K562 (cell line): ENCODE measurements around the gene TMC6. TPM values are rescaled to one million over a fixed set of nuclear protein-coding genes. Genes with fewer than 3 reads are reported as not detected.
"Not testable (repeated sequence)": the region's sequence is repeated elsewhere in the genome, so short reads cannot be mapped to it uniquely, and the experiment has no call there.

Experiments used
- ATAC-seq: fragments of 200-7000 bp; cut with Tn5 transposase; 3 replicates; pipeline ENCODE4 v1.9.1; 2020; ENCODE audit warnings: moderate library complexity
- BruUV-seq: library from RNA; stranded (reverse); fragments of 400-500 nt; replicated peaks from 2 replicates; lab custom pipeline; 2021; lab: Mats Ljungman, UMichigan
- CTCF ChIA-PET: fragments of 300-600 bp; formaldehyde crosslinking; extraction: SDS; loops from one replicate; lab custom pipeline; 2021; ENCODE audit warnings: low intra/inter-chr PET ratio; lab: Yijun Ruan, JAX
- POLR2A ChIA-PET: fragments of 300-600, 350-650 bp; sonication (Branson Sonifier 250); formaldehyde crosslinking; extraction: SDS; loops from one replicate; lab custom pipeline; 2021; ENCODE audit warnings: antibody characterized with exemption, inconsistent platforms; lab: Yijun Ruan, JAX
- DNase-seq, 4 experiments: peaks; one replicate each; pipeline versions ENCODE4 v3.0.0 to v3.0.0-alpha.2; 2011 to 2018; ENCODE audit warnings: low spot score in 3 of 4, mixed read lengths in 3 of 4; ENCODE audit errors: extremely low read depth in 1 of 4
- FAIRE-seq: peaks from 2 replicates; lab custom pipeline; 2011; peaks lifted over from hg19 to GRCh38; lab: Jason Lieb, UNC
- H2AFZ ChIP-seq: 2 replicates; pipeline ENCODE4 v1.6.0; 2011; ENCODE audit warnings: low read depth, low read length, control low read depth, inconsistent platforms
- H3K27ac ChIP-seq: fragments of 200-600 bp; 3 replicates; pipeline ENCODE4 v1.8.0; 2011; ENCODE audit warnings: low read depth, mild to moderate bottlenecking, control low read depth, inconsistent platforms, low read length, moderate library complexity, mixed read lengths; ENCODE audit errors: extremely low read depth
- H3K27me3 ChIP-seq, 2 experiments: fragments of 300-600 bp in 1 of 2; 2 replicates in 1 of 2; 3 replicates in 1 of 2; pipeline versions ENCODE4 v1.6.0 to v1.8.0; 2011; ENCODE audit warnings: inconsistent platforms in 2 of 2, low read length in 2 of 2, mild to moderate bottlenecking in 1 of 2, mixed read lengths in 1 of 2, moderate library complexity in 1 of 2; ENCODE audit not compliant: control insufficient read depth in 2 of 2, insufficient read depth in 2 of 2
- H3K36me3 ChIP-seq: fragments of 300-600 bp; 3 replicates; pipeline ENCODE4 v1.8.0; 2011; ENCODE audit warnings: mild to moderate bottlenecking, low read length, inconsistent platforms; ENCODE audit not compliant: control insufficient read depth, insufficient read depth
- H3K4me1 ChIP-seq, 2 experiments: fragments of 200-600 bp in 1 of 2; replicated peaks in 1 of 2; 2 replicates in 1 of 2; 3 replicates in 1 of 2; pipeline versions ENCODE4 v1.5.1 to v1.8.0; 2011; ENCODE audit warnings: inconsistent platforms in 2 of 2, low read length in 2 of 2, mild to moderate bottlenecking in 1 of 2, mixed read lengths in 1 of 2, moderate library complexity in 1 of 2; ENCODE audit not compliant: control insufficient read depth in 2 of 2, insufficient read depth in 2 of 2
- H3K4me2 ChIP-seq: 2 replicates; pipeline ENCODE4 v1.6.1; 2011; ENCODE audit warnings: low read length, control low read depth, inconsistent platforms, mixed read lengths; ENCODE audit not compliant: insufficient read depth
- H3K4me3 ChIP-seq: fragments of 200-600 bp; sonication (generic), shearing (Covaris generic); 2 replicates; pipeline ENCODE4 v1.5.1; 2016; ENCODE audit warnings: control low read depth, inconsistent platforms
- H3K79me2 ChIP-seq: fragments of 200-600 bp; 3 replicates; pipeline ENCODE4 v1.8.0; 2011; ENCODE audit warnings: low read length, inconsistent platforms; ENCODE audit not compliant: control insufficient read depth, insufficient read depth
- H3K9ac ChIP-seq, 2 experiments: 2 replicates each; pipeline versions ENCODE4 v1.6.0 to v1.6.1; 2011; ENCODE audit warnings: low read depth in 2 of 2, low read length in 2 of 2, control low read depth in 1 of 2, inconsistent platforms in 1 of 2, mild to moderate bottlenecking in 1 of 2, mixed read lengths in 1 of 2; ENCODE audit not compliant: insufficient read depth in 1 of 2
- H3K9me1 ChIP-seq: one replicate; pipeline ENCODE4 v1.6.0; 2011; ENCODE audit warnings: inconsistent platforms, mild to moderate bottlenecking, low read length, moderate library complexity; ENCODE audit not compliant: control insufficient read depth, insufficient read depth
- H3K9me3 ChIP-seq: replicated peaks from 2 replicates; pipeline ENCODE4 v1.5.1; 2011; ENCODE audit warnings: low read depth, low read length, inconsistent platforms; ENCODE audit not compliant: control insufficient read depth, insufficient read depth
- H4K20me1 ChIP-seq: replicated peaks from 2 replicates; pipeline ENCODE4 v1.6.1; 2011; ENCODE audit warnings: low read length, inconsistent platforms, mixed read lengths; ENCODE audit not compliant: control insufficient read depth, insufficient read depth
- ATF1 ChIP-seq, 2 experiments: fragments of 450-650 bp in 1 of 2; IDR thresholded peaks; 2 replicates each; pipeline ENCODE4 v1.6.1; 2016; ENCODE audit warnings: missing compliant biosample characterization in 1 of 2, missing genetic modification characterization in 1 of 2
- CBFB ChIP-seq: sonication (generic); formaldehyde crosslinking; IDR thresholded peaks from 2 replicates; pipeline ENCODE4 v1.4.0; 2020; ENCODE audit warnings: mild to moderate bottlenecking, missing genetic modification reagents
- CC2D1A ChIP-seq: fragments of 450-650 bp; IDR thresholded peaks from 2 replicates; pipeline ENCODE4 v1.6.1; 2017; ENCODE audit warnings: mild to moderate bottlenecking
- EP400 ChIP-seq: fragments of 450-650 bp; IDR thresholded peaks from 2 replicates; pipeline ENCODE4 v1.6.1; 2017; ENCODE audit warnings: antibody characterized with exemption, mild to moderate bottlenecking, moderate library complexity
- KDM5B ChIP-seq: fragments of 200-600 bp; sonication (generic); IDR thresholded peaks from 2 replicates; pipeline ENCODE4 v1.6.1; 2012; ENCODE audit warnings: low read depth, mild to moderate bottlenecking, moderate library complexity, low read length, control low read depth, inconsistent platforms; ENCODE audit not compliant: insufficient replicate concordance
- NR2F6 ChIP-seq: fragments of 450-650 bp; formaldehyde crosslinking; IDR thresholded peaks from 2 replicates; pipeline ENCODE4 v1.4.0; 2020; ENCODE audit warnings: mild to moderate bottlenecking
- SMARCA4 ChIP-seq: fragments of 450-650 bp; IDR thresholded peaks from 2 replicates; pipeline ENCODE4 v1.6.1; 2016
- SMARCA5 ChIP-seq: fragments of 450-650 bp; IDR thresholded peaks from 2 replicates; pipeline ENCODE4 v1.6.1; 2016
- SMARCE1 ChIP-seq: fragments of 450-650 bp; IDR thresholded peaks from 2 replicates; pipeline ENCODE4 v1.7.1; 2016; ENCODE audit warnings: mild to moderate bottlenecking
- WGBS: fragments of 100-300 bp; shearing (Covaris generic); methylation state at CpG from one replicate; pipeline ENCODE4 v1.1.6; 2016; ENCODE audit warnings: low coverage, mixed read lengths; ENCODE audit not compliant: insufficient coverage; ENCODE audit errors: missing lambda C conversion rate; 5-methylcytosine and 5-hydroxymethylcytosine counted together
- in situ Hi-C: fragments of 300-500 bp; cut with MboI; formaldehyde crosslinking; loops from 4 replicates; pipeline ENCODE4 v1.15.0; 2018; ENCODE audit warnings: inconsistent platforms, mixed read lengths
- intact Hi-C: fragments of 100-400 bp; cut with micrococcal nuclease; formaldehyde crosslinking; loops from 2 replicates; pipeline ENCODE4 v1.14.2; 2022
- polyA plus RNA-seq, 8 experiments: library from polyadenylated mRNA; depleted of rRNA in 4 of 8; stranded (reverse) in 5 of 8; unstranded in 3 of 8; fragments of >200 nt; fragmentation: Nextera tagmentation in 2 of 8; fragmentation: Illumina TruSeq in 1 of 8; extraction: Ambion mirVana in 2 of 8; extraction: Trizol in 1 of 8; gene quantifications; 2 replicates each; pipeline versions ENCODE4 v1.2.1 to v1.2.3, GENCODE V29; 2011 to 2014; ENCODE audit warnings: inconsistent platforms in 1 of 8, missing spikeins in 1 of 8
- total RNA-seq, 7 experiments: library from RNA; depleted of rRNA in 6 of 7; stranded (reverse); fragments of >200 nt in 6 of 7; fragmentation: Illumina TruSeq in 2 of 7; extraction: Trizol in 2 of 7; gene quantifications; 2 replicates each; pipeline versions ENCODE4 v1.2.1 to v1.2.3, GENCODE V29; 2011 to 2021; ENCODE audit warnings: low replicate concordance in 1 of 7
- TF ChIP-seq, protein P1 (sequence below): fragments of 450-650 bp; IDR thresholded peaks from 2 replicates; pipeline ENCODE4 v1.7.0; 2016; ENCODE audit warnings: borderline replicate concordance
- TF ChIP-seq, protein P2 (sequence below): fragments of 450-650 bp; IDR thresholded peaks from 2 replicates; pipeline ENCODE4 v1.6.1; 2016; ENCODE audit warnings: borderline replicate concordance

TMC6 gene
- total and polyA plus RNA-seq, 9 of the 15 experiments (the other 6 are each of a cell fraction or from before 2014, with no cell fraction given), result 4.1 to 351 (median 66.9) TPM

DNA sequence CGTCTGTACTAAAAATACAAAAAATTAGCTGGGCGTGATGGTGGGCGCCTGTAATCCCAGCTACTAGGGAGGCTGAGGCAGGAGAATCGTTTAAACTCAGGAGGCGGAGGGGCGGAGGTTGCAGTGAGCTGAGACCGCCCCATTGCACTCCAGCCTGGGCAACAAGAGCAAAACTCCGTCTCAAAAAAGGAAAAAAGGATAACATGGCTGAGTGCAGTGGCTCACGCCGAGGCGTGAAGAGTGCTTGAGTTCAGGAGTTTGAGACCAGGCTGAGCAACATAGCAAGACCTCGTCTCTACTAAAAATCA lies 11.3 kb upstream of the TMC6 start:
- in situ Hi-C loops; CTCF ChIA-PET; H3K27me3 ChIP-seq; DNase-seq; ATAC-seq; H3K9me1 ChIP-seq; H3K4me3 ChIP-seq; BruUV-seq; FAIRE-seq; H3K9me3 ChIP-seq; H3K36me3 ChIP-seq; H4K20me1 ChIP-seq; TF ChIP-seq ATF1 (CRISPR knock-in tag; IDR thresholded peaks at IDR 0.05): not testable (repeated sequence)
- Histone ChIP-seq H3K9ac (peak overlapping the region; percentile 55 to 87; a peak in 2 of 4 replicates), H2AFZ (peak overlapping the region; percentile 76), H3K27ac (peak overlapping the region; percentile 79), H3K4me2 (peak overlapping the region; percentile 80), H3K79me2 (peaks cover 12% of the 10 kb centered on the region; the same call in 2 of the 3 replicates), H3K4me1 (peaks cover 72 to 99% of the 10 kb centered on the region in 2 experiments)
- POLR2A ChIA-PET, result interaction anchor here (0.6 to 3.3 kb wide), 7 partner anchors 10 to 106 kb away, joined by 3 to 23 read pairs (median 5); partner anchors contain the start of genes AFMID, TK1, TMC6 and TMC8
- 20% methylated on average over 11 of the region's 12 CpGs for WGBS
- intact Hi-C loops, result loop anchor here (1.0 to 5.0 kb wide), 3 partner anchors 12 to 47 kb away; partner anchors contain the start of genes AFMID, TK1 and TMC6
- TF ChIP-seq CBFB (CRISPR knock-in tag) (peak; percentile 70; the same call in 1 of the 2 replicates), SMARCA4 (0 out of 2 replicates have a peak, but pooled peaks have one; percentile 36), SMARCA5 (peak; percentile 81), EP400 (peak; percentile 50; the same call in 1 of the 2 replicates), ATF1 (tag; IDR thresholded peaks at IDR 0.05) (0 out of 2 replicates have a peak, but pooled peaks have one; percentile 11), CC2D1A (0 out of 2 replicates have a peak, but pooled peaks have one; percentile 13), NR2F6 (CRISPR knock-in tag) (0 out of 2 replicates have a peak, but pooled peaks have one; percentile 18), KDM5B (peak; percentile 24), SMARCE1 (0 out of 2 replicates have a peak, but pooled peaks have one; percentile 59)
- TF ChIP-seq, protein P1, sequence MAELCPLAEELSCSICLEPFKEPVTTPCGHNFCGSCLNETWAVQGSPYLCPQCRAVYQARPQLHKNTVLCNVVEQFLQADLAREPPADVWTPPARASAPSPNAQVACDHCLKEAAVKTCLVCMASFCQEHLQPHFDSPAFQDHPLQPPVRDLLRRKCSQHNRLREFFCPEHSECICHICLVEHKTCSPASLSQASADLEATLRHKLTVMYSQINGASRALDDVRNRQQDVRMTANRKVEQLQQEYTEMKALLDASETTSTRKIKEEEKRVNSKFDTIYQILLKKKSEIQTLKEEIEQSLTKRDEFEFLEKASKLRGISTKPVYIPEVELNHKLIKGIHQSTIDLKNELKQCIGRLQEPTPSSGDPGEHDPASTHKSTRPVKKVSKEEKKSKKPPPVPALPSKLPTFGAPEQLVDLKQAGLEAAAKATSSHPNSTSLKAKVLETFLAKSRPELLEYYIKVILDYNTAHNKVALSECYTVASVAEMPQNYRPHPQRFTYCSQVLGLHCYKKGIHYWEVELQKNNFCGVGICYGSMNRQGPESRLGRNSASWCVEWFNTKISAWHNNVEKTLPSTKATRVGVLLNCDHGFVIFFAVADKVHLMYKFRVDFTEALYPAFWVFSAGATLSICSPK, result 0 out of 2 replicates have a peak, but pooled peaks have one; percentile 20
- TF ChIP-seq, protein P2, sequence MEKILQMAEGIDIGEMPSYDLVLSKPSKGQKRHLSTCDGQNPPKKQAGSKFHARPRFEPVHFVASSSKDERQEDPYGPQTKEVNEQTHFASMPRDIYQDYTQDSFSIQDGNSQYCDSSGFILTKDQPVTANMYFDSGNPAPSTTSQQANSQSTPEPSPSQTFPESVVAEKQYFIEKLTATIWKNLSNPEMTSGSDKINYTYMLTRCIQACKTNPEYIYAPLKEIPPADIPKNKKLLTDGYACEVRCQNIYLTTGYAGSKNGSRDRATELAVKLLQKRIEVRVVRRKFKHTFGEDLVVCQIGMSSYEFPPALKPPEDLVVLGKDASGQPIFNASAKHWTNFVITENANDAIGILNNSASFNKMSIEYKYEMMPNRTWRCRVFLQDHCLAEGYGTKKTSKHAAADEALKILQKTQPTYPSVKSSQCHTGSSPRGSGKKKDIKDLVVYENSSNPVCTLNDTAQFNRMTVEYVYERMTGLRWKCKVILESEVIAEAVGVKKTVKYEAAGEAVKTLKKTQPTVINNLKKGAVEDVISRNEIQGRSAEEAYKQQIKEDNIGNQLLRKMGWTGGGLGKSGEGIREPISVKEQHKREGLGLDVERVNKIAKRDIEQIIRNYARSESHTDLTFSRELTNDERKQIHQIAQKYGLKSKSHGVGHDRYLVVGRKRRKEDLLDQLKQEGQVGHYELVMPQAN, result peak; percentile 42; the same call in 1 of the 2 replicates
